AG09309 (cell line): Measurements from ENCODE around the gene GNPTG.

ENCODE experiments used
- DNase-seq: peaks from one replicate; pipeline ENCODE4 v3.0.0-alpha.2; 2010; ENCODE audit warnings: low read depth
- H3K4me3 ChIP-seq: 2 replicates; pipeline ENCODE4 v1.5.1; 2011; ENCODE audit warnings: mild to moderate bottlenecking, low read depth, low read length, moderate library complexity; ENCODE audit not compliant: control insufficient read depth
- CTCF ChIP-seq: IDR thresholded peaks from 2 replicates; pipeline ENCODE4 v1.5.1; 2011; ENCODE audit warnings: mild to moderate bottlenecking, low read depth, low read length, inconsistent platforms; ENCODE audit not compliant: insufficient read depth, control insufficient read depth; ENCODE audit errors: missing control alignments

GNPTG gene

GRCh38 chr16:1348441-1348840, 3.3 kb upstream of the GNPTG start:
- H3K4me3 ChIP-seq, result no peak overlapping the region
- TF ChIP-seq CTCF, result no peak
- no peak for DNase-seq

GRCh38 chr16:1348926-1349325, 2.8 kb upstream of the GNPTG start:
- TF ChIP-seq CTCF, result no peak
- no peak overlapping the region for H3K4me3 ChIP-seq
- no peak for DNase-seq

- no peak overlapping the region for H3K4me3 ChIP-seq
- no peak for TF ChIP-seq CTCF
- DNase-seq, result no peak
Observed at GRCh38 chr16:1349351-1349750, 2.4 kb upstream of the GNPTG start.

- no peak overlapping the region for H3K4me3 ChIP-seq
- no peak for TF ChIP-seq CTCF
- no peak for DNase-seq
Observed at GRCh38 chr16:1349951-1350350, 1.8 kb upstream of the GNPTG start.

GRCh38 chr16:1350691-1351090, 1.0 kb upstream of the GNPTG start:
- H3K4me3 ChIP-seq, result peak overlapping the region; percentile 98
- TF ChIP-seq CTCF, result no peak
- no peak for DNase-seq

GRCh38 chr16:1351215-1351581, 533 bp upstream of the GNPTG start:
- peak overlapping the region; percentile 98 for H3K4me3 ChIP-seq
- no peak for TF ChIP-seq CTCF
- no peak for DNase-seq

GRCh38 chr16:1354815-1355540, 3.2 kb downstream of the GNPTG start:
- no peak for DNase-seq
- TF ChIP-seq CTCF, result no peak
- H3K4me3 ChIP-seq, result no peak overlapping the region
